ENCODE results near the gene BMP2. TPM values are rescaled to one million over a fixed set of nuclear protein-coding genes. Genes with fewer than 3 reads are reported as not detected.

The BMP2 gene
- total and polyA plus RNA-seq, 4 experiments from 2014 or later, result not detected

DNA sequence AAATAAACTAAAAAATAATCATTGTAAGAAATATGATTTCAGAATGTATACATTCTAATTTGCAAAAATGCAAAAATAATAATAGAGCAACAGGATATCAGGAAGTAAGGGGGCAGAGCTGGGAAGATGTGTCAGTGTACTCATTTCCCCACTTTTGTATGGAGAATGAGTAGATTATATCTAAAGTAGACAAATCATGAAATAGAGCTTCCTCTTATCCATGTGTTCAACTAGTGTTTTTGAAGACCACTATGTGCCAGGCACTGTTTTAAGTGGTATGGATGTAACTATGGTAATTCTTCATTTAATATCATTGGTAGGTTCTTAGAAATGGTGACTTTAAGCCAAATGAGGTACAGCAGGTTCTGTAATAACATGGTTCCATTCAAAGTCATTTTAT is 17.0 kb upstream of the BMP2 start:
- Histone ChIP-seq H3K36me3 (ENCODE audit: insufficient read depth, low read length) (no peaks in the 10 kb centered on the region), H3K4me3 (ENCODE audit: low read length in 2 of 2) (no peak overlapping the region), H3K27me3 (ENCODE audit: insufficient read depth, low read length) (no peaks in the 10 kb centered on the region), H3K4me1 (ENCODE audit: insufficient read depth, low read length) (no peaks in the 10 kb centered on the region), H3K27ac (ENCODE audit: low read depth, low read length) (no peak overlapping the region), H3K9me3 (ENCODE audit: control insufficient read depth in 1 of 2, low read length in 2 of 2) (no peaks in the 10 kb centered on the region)
- no peak for DNase-seq
- Mint-ChIP-seq H3K36me3 (no peaks in the 10 kb centered on the region), H3K27ac (no peak overlapping the region), H3K4me3 (no peak overlapping the region), H3K27me3 (no peaks in the 10 kb centered on the region), H3K9me3 (peaks cover 0 to 9% (median 4%) of the 10 kb centered on the region in 8 donors), H3K4me1 (no peaks in the 10 kb centered on the region)
- POLR2A ChIA-PET (ENCODE audit: partially characterized antibody), result no interaction called here
- intact Hi-C loops (cut with micrococcal nuclease), result no loop called here
- CTCF ChIA-PET (ENCODE audit: partially characterized antibody), result no interaction called here

DNA sequence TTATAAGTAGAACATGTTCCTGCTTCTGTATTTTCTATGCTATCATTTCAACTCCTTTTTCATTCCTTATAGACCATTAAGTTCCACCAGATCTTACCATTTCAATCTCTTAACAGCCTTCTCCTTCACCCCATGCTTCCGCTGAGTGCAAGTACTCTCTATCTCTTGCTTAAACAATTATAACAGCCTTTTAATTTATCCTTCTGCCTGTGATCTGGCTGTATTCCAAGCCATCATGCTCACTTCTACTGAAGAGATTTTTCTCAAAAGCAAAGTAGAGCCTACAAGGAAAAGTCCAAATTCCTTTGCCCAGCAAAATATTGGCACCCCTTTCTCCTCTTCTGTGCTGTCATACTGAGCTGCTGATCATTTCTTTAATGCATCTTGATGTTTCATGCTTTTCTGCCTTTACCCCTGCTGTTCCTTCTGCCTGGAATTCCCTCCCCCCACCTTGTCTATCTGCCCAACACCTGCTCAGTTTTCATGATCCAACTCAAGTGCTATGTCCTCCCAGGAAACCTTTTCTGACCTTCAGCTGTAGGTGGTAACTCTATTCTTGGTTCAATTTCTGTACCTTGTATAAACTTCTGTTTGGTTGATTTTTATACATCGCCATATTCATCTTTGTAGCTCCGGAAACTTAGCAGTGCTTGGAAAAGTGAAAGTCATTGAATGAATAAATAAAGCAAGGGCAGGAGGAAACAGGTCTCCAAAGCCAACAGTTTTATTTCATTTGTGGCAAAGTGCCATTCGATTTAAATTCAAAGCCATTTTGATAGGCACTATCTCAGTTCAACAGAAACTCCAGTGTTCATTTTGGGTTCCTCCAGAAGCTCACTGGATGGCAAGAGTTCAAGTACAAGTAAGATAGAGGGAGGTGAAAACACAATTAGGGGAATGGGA is 10.5 kb upstream of the BMP2 start:
- Histone ChIP-seq H3K27ac (ENCODE audit: low read depth, low read length) (no peak overlapping the region), H3K9me3 (ENCODE audit: control insufficient read depth in 1 of 2, low read length in 2 of 2) (no peaks in the 10 kb centered on the region), H3K27me3 (ENCODE audit: insufficient read depth, low read length) (no peaks in the 10 kb centered on the region), H3K4me3 (ENCODE audit: low read length in 2 of 2) (no peak overlapping the region), H3K36me3 (ENCODE audit: insufficient read depth, low read length) (no peaks in the 10 kb centered on the region), H3K4me1 (ENCODE audit: insufficient read depth, low read length) (no peaks in the 10 kb centered on the region)
- ChIA-PET CTCF (ENCODE audit: partially characterized antibody) (no interaction called here), POLR2A (ENCODE audit: partially characterized antibody) (no interaction called here)
- no peak for DNase-seq
- Mint-ChIP-seq H3K36me3 (no peaks in the 10 kb centered on the region), H3K27ac (no peak overlapping the region), H3K9me3 (peaks cover 0 to 9% (median 4%) of the 10 kb centered on the region in 8 donors), H3K4me3 (no peak overlapping the region), H3K4me1 (no peaks in the 10 kb centered on the region), H3K27me3 (no peaks in the 10 kb centered on the region)
- intact Hi-C loops (cut with micrococcal nuclease), result no loop called here

DNA sequence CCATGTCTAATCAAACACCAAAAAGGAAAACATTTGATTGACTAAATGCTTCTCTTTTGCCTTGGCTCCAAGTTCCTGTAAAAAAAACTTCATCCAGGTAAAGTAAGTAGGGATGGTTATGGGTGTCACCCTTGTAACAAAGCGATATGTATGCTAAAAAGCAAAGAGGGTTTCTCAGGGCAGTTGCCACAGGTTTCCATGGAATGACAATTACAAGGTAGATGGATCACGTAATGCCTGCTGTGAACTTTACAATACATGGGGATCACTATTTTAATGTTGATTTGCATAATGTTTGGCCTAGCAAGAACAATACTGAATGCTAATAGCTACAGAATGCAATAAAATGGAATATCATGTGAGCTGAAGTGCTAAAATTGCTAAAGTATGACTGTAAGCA is 2.9 kb upstream of the BMP2 start:
- no peaks in the 10 kb centered on the region for H3K9me3 ChIP-seq (ENCODE audit: control insufficient read depth in 1 of 2, low read length in 2 of 2)
- ChIA-PET POLR2A (ENCODE audit: partially characterized antibody) (no interaction called here), CTCF (ENCODE audit: partially characterized antibody) (no interaction called here)
- Mint-ChIP-seq H3K4me1 (peaks cover 3 to 6% (median 5%) of the 10 kb centered on the region in 4 donors), H3K27ac (no peak overlapping the region), H3K27me3 (peaks cover 10 to 26% of the 10 kb centered on the region in 2 donors), H3K9me3 (peaks cover 0 to 5% (median under 1%) of the 10 kb centered on the region in 8 donors), H3K4me3 (no peak overlapping the region), H3K36me3 (no peaks in the 10 kb centered on the region)
- no peak for DNase-seq
- no peaks in the 10 kb centered on the region for H3K36me3 ChIP-seq (ENCODE audit: insufficient read depth, low read length)
- no peak overlapping the region for H3K4me3 ChIP-seq (ENCODE audit: low read length in 2 of 2)
- H3K27me3 ChIP-seq (ENCODE audit: insufficient read depth, low read length), result peaks cover 6% of the 10 kb centered on the region
- no peak overlapping the region for H3K27ac ChIP-seq (ENCODE audit: low read depth, low read length)
- intact Hi-C loops (cut with micrococcal nuclease), result no loop called here
- H3K4me1 ChIP-seq (ENCODE audit: insufficient read depth, low read length), result no peaks in the 10 kb centered on the region

- no peaks in the 10 kb centered on the region for H3K9me3 ChIP-seq (ENCODE audit: control insufficient read depth in 1 of 2, low read length in 2 of 2)
- Mint-ChIP-seq H3K9me3 (peaks cover 0 to 6% (median 0%) of the 10 kb centered on the region in 8 donors), H3K36me3 (no peaks in the 10 kb centered on the region), H3K27me3 (peaks cover 12 to 29% of the 10 kb centered on the region in 2 donors), H3K4me1 (peaks cover 3 to 10% (median 6%) of the 10 kb centered on the region in 4 donors), H3K4me3 (no peak overlapping the region), H3K27ac (no peak overlapping the region)
- peaks cover 9% of the 10 kb centered on the region for H3K27me3 ChIP-seq (ENCODE audit: insufficient read depth, low read length)
- DNase-seq, result no peak
- H3K36me3 ChIP-seq (ENCODE audit: insufficient read depth, low read length), result no peaks in the 10 kb centered on the region
- intact Hi-C loops (cut with micrococcal nuclease), result no loop called here
- no peaks in the 10 kb centered on the region for H3K4me1 ChIP-seq (ENCODE audit: insufficient read depth, low read length)
- ChIA-PET POLR2A (ENCODE audit: partially characterized antibody) (no interaction called here), CTCF (ENCODE audit: partially characterized antibody) (interaction anchor here (0.7 to 1.4 kb wide), 5 partner anchors 9 to 40 kb away, joined by 3 to 6 read pairs (median 4); no protein-coding TSS in a partner anchor)
- H3K27ac ChIP-seq (ENCODE audit: low read depth, low read length), result no peak overlapping the region
- no peak overlapping the region for H3K4me3 ChIP-seq (ENCODE audit: low read length in 2 of 2)
Measured at GRCh38 chr20:6765469-6766058, 1.9 kb upstream of the BMP2 start.

DNA sequence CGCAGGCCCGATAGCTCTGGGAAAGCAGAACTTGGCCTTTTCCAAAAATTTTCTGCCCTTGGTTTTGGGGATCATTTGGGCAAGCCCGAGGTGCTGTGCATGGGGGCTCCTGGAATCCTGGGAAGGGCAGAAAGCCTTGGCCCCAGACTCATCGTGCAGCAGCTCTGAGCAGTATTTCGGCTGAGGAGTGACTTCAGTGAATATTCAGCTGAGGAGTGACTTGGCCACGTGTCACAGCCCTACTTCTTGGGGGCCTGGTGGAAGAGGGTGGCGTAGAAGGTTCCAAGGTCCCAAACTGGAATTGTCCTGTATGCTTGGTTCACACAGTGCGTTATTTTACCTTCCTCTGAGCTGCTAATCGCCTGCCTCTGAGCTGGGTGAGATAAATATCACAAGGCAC is 1.1 kb upstream of the BMP2 start:
- Mint-ChIP-seq H3K27me3 (peaks cover 15 to 38% of the 10 kb centered on the region in 2 donors), H3K36me3 (no peaks in the 10 kb centered on the region), H3K4me1 (peaks cover 3 to 11% (median 6%) of the 10 kb centered on the region in 4 donors), H3K4me3 (no peak overlapping the region), H3K27ac (no peak overlapping the region), H3K9me3 (peaks cover 0 to 6% (median 0%) of the 10 kb centered on the region in 8 donors)
- Histone ChIP-seq H3K4me1 (ENCODE audit: insufficient read depth, low read length) (no peaks in the 10 kb centered on the region), H3K27me3 (ENCODE audit: insufficient read depth, low read length) (peaks cover 13% of the 10 kb centered on the region), H3K36me3 (ENCODE audit: insufficient read depth, low read length) (no peaks in the 10 kb centered on the region), H3K9me3 (ENCODE audit: control insufficient read depth in 1 of 2, low read length in 2 of 2) (no peaks in the 10 kb centered on the region), H3K27ac (ENCODE audit: low read depth, low read length) (no peak overlapping the region), H3K4me3 (ENCODE audit: low read length in 2 of 2) (no peak overlapping the region)
- CTCF ChIA-PET (ENCODE audit: partially characterized antibody), result interaction anchor here (1.0 to 1.4 kb wide), 4 partner anchors 8 to 22 kb away, joined by 3 to 6 read pairs (median 4); no protein-coding TSS in a partner anchor
- POLR2A ChIA-PET (ENCODE audit: partially characterized antibody), result no interaction called here
- DNase-seq, result no peak
- intact Hi-C loops (cut with micrococcal nuclease), result no loop called here

DNA sequence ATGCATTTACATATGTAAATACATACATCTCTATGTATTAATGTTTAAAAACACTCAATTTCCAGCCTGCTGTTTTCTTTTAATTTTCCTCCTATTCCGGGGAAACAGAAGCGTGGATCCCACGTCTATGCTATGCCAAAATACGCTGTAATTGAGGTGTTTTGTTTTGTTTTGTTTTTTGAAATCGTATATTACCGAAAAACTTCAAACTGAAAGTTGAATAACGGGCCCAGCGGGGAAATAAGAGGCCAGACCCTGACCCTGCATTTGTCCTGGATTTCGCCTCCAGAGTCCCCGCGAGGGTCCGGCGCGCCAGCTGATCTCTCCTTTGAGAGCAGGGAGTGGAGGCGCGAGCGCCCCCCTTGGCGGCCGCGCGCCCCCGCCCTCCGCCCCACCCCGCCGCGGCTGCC is 355 bp upstream of the BMP2 start:
- Histone ChIP-seq H3K27ac (ENCODE audit: low read depth, low read length) (no peak overlapping the region), H3K4me3 (ENCODE audit: low read length in 2 of 2) (no peak overlapping the region), H3K27me3 (ENCODE audit: insufficient read depth, low read length) (peaks cover 13% of the 10 kb centered on the region), H3K36me3 (ENCODE audit: insufficient read depth, low read length) (no peaks in the 10 kb centered on the region), H3K9me3 (ENCODE audit: control insufficient read depth in 1 of 2, low read length in 2 of 2) (no peaks in the 10 kb centered on the region), H3K4me1 (ENCODE audit: insufficient read depth, low read length) (no peaks in the 10 kb centered on the region)
- peaks cover 3 to 11% (median 6%) of the 10 kb centered on the region in 4 donors for H3K4me1 Mint-ChIP-seq
- no peaks in the 10 kb centered on the region for H3K36me3 Mint-ChIP-seq
- H3K9me3 Mint-ChIP-seq, result peaks cover 0 to 6% (median under 1%) of the 10 kb centered on the region in 8 donors
- H3K4me3 Mint-ChIP-seq, result peak overlapping the region in 5 of 8 donors; percentile 9 to 56 (median 20)
- intact Hi-C loops (cut with micrococcal nuclease), result no loop called here
- peaks cover 15 to 39% of the 10 kb centered on the region in 2 donors for H3K27me3 Mint-ChIP-seq
- ChIA-PET CTCF (ENCODE audit: partially characterized antibody) (interaction anchor here (1.4 kb wide), 1 partner anchor 21 kb away, joined by 3 read pairs; no protein-coding TSS in a partner anchor), POLR2A (ENCODE audit: partially characterized antibody) (no interaction called here)
- no peak for DNase-seq
- no peak overlapping the region for H3K27ac Mint-ChIP-seq

Measured in CD4-positive, alpha-beta memory T cell (primary cell).